ENCODE results near the gene ASB1.

GRCh38 chr2:238434846-238435751 is 8.4 kb downstream of the ASB1 start:
- TF ChIP-seq, protein P1, sequence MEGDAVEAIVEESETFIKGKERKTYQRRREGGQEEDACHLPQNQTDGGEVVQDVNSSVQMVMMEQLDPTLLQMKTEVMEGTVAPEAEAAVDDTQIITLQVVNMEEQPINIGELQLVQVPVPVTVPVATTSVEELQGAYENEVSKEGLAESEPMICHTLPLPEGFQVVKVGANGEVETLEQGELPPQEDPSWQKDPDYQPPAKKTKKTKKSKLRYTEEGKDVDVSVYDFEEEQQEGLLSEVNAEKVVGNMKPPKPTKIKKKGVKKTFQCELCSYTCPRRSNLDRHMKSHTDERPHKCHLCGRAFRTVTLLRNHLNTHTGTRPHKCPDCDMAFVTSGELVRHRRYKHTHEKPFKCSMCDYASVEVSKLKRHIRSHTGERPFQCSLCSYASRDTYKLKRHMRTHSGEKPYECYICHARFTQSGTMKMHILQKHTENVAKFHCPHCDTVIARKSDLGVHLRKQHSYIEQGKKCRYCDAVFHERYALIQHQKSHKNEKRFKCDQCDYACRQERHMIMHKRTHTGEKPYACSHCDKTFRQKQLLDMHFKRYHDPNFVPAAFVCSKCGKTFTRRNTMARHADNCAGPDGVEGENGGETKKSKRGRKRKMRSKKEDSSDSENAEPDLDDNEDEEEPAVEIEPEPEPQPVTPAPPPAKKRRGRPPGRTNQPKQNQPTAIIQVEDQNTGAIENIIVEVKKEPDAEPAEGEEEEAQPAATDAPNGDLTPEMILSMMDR (tag by site-specific recombination; IDR thresholded peaks at IDR 0.05): no peak
- TF ChIP-seq ELK4 (IDR thresholded peaks at IDR 0.05; ENCODE audit: borderline replicate concordance, low read depth, low read length): no peak
- TF ChIP-seq ZNF280D (tag by site-specific recombination; IDR thresholded peaks at IDR 0.05): no peak
- no peak for TF ChIP-seq ZNF639 (tag by site-specific recombination; IDR thresholded peaks at IDR 0.05)
- TF ChIP-seq YY1 (tag by site-specific recombination; IDR thresholded peaks at IDR 0.05): no peak
- no peak for TF ChIP-seq ZNF549 (tag by site-specific recombination; IDR thresholded peaks at IDR 0.05)
- TF ChIP-seq, protein P2, sequence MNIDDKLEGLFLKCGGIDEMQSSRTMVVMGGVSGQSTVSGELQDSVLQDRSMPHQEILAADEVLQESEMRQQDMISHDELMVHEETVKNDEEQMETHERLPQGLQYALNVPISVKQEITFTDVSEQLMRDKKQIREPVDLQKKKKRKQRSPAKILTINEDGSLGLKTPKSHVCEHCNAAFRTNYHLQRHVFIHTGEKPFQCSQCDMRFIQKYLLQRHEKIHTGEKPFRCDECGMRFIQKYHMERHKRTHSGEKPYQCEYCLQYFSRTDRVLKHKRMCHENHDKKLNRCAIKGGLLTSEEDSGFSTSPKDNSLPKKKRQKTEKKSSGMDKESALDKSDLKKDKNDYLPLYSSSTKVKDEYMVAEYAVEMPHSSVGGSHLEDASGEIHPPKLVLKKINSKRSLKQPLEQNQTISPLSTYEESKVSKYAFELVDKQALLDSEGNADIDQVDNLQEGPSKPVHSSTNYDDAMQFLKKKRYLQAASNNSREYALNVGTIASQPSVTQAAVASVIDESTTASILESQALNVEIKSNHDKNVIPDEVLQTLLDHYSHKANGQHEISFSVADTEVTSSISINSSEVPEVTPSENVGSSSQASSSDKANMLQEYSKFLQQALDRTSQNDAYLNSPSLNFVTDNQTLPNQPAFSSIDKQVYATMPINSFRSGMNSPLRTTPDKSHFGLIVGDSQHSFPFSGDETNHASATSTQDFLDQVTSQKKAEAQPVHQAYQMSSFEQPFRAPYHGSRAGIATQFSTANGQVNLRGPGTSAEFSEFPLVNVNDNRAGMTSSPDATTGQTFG (tag by site-specific recombination; IDR thresholded peaks at IDR 0.05; ENCODE audit: borderline replicate concordance): no peak

Data from HEK293 (cell line).